GM21723 (cell line): ENCODE data around the gene NSMCE1.
A peak's percentile ranks its signal among the peaks of the same experiment; 100 is the strongest.

ENCODE experiments used
- ATAC-seq: cut with Tn5 transposase; IDR thresholded peaks from one replicate; pipeline ENCODE4 v1.9.1; 2021; ENCODE audit warnings: mild to moderate bottlenecking, moderate library complexity; ENCODE audit not compliant: unreplicated experiment

NSMCE1 gene

DNA sequence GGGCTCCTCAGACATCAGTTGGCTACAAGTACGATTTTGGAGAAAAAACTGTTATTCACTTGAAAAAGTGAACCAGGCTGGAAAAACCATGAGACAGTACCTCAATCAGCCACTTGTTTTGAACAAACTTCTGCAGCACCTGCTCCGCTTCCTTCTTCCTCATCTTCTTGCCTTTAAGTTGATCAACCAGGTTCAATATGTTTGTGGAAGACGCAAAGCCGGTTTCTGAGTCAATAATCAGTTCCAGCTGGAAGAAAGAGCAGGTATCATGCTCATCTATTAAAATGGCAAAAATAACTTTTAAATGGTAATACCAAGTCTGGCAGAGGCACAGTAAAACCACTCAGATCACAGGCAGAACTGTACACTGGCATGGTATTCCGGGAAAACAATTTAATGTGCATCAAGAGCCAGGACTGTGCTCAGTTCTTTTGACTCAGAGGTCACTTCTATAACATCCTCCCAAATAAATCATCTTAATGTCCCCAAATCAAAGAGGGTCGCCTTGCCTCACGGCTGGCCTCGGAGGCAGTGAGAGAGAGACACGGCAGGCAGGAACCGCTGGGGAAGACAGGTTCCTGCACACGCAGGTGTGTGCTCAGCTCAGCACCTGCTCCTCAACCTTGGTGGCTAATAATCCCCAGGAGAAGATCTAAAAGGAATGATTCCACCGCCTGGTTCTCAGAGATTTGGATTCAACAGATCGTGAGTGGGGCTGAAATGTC lies 35.5 kb downstream of the NSMCE1 start:
- no peak for ATAC-seq

DNA sequence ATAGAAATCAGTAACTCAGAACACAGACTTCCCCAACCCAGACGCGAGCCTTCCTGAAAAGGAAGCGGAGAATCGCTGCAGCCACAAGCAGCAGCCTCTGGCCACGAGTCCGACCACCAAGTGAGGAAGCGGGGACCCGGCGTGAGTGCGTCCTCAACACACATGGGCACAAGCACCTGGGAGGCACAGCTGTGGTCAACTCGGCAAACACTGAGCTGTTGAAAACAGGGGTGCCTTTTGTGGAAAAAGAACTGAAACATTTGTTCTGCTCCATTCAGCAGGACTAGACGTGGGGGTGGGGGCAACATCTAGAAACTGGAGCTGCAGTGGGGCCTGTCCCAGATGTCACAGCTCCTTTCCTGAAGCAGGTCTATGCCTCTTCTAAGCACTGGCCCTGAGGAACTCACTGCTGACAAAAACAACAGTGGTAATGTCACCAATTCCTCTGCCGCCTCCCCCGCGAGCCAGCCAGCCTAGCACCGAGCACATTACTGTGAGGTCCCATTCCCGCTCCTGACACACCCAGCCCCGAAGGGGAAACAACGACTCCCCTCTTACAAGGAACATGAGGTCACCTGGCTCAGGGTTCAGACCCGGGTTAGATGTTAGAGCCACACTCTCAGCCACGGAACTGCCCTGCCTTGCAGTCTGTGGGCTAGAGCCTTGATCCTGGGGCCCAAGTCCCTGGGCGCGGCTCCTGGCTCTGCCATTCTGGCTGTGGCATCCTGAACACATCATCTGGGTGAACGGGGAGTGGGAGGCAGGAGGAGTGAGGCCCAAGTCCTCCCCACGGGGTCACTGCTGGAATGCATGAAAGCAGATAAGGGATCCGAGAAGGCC lies 36.3 kb downstream of the NSMCE1 start:
- peak; percentile 47 for ATAC-seq

DNA sequence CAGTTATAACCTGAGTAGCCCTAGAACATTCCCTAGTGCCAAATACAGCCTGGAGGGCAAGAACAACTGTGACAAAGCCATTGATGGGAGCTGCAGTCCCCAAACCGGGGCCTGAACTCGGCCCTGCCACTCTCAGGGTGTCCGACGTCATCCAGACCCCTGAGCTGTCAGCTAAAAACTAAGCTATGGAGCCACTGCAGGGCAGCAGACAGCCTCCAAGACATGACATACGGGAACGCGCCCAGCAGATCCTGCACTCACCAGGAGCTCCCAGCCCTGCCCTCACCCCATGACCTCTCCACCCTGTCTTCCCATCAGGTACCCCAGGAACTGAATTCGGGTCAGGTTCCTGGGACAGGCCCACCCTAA lies 36.9 kb downstream of the NSMCE1 start:
- ATAC-seq, result no peak

DNA sequence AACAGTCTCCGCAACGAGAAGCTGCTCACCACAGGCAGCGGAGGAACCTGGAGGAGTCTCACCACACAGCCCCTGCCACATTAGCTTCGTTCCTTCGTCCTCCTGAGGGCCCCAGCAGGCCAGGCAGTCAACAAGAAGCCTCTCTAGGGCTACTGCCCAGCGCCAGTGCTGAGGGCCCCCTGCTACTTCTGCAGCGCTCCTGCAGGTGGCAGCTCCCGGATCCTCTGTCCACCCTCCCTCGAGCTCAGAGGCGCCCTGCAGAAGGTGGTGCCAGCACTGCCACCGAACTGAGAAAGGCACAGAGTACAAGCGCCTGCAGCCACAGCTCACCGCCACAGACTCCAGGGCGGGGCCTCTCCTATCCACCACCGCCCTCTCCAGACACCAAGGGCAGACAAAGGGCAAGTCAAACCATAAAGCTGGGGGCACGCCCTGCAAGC lies 38.0 kb downstream of the NSMCE1 start:
- no peak for ATAC-seq

DNA sequence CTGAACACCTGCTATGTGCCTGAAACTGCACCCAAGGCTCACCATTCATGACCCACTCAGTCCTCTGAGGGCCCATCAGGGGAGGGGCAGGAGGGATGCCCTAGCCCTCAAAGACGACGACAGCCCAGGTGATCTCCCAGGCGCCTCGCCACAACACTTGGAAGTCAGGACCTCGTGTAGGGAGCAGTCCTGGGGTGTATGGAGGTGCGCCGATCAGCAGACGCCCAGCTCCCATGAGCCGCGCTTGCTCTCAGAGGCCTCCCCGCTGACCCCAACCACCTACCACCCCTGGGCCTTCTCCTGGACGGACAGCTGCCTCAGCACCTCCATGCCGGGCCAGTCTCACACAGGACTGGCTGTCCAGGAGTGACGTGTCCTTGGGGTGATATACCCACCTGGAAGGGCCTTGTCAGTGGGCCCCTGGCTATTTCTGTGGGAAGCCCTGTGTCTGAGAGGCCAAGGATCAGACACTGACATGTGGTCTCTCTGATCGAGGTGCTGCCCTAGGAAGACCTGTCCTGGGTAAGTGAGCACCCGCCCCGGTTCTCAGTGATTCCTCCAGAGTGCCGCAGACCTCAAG lies 38.6 kb downstream of the NSMCE1 start:
- no peak for ATAC-seq

DNA sequence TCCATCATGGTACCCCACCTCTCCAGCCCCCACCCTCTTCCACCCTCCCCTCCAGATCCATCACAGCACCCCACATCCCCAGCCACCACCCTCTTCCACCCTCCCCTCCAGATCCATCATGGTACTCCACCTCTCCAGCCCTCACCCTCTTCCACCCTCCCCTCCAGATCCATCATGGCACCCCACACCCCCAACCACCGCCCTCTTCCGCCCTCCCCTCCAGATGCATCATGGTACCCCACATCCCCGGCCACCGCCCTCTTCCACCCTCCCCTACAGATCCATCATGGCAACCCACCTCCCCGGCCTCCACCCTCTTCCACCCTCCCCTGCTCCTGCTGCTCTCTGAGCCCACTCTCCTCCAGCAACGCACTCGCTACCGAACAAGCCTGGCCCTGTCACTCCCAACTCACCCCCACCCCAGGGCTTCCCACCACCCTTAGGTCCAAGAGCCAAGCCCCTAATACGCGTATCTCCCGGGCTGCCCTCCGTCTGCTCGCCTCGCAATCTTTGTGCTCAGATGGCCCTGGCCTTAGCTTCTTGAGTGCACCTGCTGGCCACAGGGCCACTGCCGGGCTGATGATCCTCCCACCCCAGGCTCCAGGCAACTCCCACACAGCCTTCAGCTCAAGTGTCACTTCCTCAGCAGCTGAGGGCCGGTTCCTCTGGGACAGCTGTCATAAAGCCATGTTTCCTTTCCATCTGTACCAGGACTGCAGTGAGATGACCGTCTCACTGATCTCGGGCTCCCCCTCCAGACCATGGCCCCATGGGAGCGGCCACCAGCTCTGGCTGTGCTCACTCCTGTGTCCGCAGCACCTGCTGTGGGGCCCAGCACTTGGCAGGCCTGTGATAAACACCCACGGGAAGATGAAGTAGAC lies 39.7 kb downstream of the NSMCE1 start:
- ATAC-seq, result no peak

DNA sequence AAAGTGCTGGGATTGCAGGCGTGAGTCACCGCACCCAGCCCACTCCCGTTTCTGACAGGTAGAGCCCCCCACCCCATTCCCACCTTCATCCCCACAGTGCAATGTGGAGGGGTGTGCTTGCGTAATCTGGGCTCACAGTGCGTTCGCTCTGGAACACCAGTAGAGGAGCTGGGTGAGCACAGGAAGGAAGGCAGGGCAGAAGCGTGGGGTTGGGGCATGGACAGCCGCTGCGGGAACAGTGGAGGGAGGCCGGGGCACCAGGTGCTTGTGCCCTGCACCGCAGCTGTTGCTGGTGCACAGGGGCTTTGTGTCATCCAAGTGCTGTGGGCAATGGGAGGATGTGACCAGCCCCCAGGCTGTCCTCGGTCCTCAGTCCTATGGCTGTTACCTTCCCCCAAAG lies 40.5 kb downstream of the NSMCE1 start:
- no peak for ATAC-seq

DNA sequence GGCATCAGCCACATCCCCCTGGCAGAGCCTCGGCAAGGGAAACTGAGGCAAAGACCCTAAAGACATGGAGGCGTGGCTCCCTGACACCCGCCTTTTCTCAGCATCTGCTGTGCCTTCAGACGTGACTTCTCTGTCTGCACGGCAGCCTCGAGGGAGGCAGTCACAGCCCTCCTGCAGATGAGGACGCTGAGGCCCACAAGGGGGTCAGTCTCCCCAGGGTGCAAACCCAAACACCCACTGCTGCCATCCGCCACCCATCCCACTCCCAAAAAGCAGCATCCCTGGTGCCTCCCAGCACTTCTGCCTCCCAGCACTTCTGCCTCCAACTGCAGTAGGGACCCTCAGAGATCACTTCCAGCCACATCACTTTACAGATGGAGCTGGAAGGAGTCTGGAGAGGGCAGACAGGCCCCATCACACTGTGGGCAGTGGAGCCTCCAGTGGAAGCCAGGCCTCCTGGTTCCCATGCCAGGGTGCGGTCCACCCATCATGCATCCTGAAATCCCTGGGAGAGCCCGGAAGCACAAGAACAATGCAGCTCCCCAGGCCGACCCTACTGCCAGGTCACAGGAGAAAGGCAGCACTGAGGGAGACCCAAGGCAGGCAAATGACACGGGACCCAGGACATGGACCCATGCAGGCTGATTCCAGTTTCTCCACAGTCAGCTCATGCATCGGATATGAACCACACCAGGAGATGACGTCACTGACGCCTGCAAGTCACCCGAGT lies 41.4 kb downstream of the NSMCE1 start:
- no peak for ATAC-seq

DNA sequence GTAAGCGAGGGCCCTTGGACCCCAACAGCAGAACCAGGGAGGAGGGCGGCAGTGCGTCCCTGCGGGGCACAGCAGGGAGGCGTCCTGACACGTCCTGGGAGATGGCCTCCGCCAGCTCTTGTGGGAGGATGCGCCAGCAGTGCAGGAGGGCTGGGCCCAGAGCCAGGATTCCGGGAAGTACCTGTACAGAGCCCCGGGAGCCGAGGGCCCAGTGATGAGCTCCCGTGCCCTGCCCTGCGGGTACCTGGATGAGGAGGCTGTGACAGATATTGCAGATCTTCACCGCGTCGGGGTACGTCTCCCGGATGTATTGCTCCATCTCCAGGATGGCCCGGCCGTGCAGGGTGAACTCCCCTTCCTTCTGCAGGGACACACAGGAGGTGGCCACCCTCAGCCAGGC lies 42.1 kb downstream of the NSMCE1 start:
- no peak for ATAC-seq

DNA sequence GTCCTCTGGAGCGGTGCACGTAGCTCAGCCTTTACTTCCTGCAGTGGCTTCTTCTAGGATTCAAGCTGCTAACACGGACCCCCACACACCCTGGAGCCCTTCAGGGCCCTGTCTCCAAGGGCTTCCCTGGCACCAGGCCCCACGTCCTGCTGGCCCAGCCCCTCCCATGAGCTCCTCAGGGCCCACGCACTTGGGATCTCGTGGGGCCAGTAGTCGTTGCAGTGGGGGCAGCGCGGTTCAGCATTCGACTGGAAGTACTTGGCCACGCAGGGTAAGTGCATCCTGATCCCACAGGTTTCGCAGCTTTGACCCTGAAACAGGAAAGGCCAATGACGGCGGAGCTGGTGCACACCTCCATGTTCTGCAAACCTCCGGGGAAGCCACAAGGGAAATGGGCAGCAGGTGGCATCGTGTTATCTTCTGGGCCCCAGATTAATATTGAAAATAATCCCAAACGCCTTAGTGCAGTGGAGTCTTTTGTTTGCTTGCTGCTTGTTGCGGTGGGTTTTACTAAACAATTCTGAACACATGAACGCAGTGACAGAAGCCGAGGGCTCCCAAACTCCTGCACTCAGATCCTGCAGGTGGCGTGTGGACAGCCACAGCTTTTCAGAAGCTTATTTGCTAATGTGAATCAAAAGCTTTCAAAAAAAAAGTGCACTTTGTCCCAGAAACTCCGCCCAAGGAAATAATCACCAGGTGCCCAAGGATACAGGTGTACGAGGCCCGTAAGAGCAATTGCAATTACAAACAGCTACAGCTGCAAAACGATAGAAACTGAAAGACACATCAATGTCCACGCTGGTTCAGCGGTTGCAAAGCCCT lies 42.8 kb downstream of the NSMCE1 start:
- no peak for ATAC-seq

DNA sequence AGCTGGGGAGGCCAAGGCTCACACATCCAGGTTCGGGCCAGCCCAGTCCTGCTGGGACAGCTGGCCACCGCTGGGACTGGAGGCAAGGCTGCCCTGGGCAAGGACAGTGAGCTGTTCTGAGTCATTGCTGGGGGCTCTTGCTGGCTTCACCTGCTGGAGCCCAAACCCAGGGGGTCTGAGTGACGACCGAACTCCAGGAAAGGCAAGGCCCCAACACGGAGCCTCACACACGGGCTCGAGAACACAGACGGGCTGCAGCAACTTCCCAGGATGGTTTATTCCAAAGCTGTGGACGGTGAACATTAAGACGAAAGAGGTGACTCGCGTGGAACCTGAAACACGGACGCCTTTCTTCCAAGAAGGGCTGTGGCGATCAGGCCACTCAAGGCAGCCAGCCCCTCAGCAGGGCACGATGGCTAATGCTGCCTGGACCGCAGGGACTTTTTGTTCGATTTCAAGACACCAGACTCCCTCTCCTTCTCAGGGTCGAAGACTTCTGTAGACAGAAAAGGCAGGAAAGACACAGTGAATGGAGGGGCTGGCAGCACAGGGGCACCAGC lies 43.8 kb downstream of the NSMCE1 start:
- no peak for ATAC-seq

DNA sequence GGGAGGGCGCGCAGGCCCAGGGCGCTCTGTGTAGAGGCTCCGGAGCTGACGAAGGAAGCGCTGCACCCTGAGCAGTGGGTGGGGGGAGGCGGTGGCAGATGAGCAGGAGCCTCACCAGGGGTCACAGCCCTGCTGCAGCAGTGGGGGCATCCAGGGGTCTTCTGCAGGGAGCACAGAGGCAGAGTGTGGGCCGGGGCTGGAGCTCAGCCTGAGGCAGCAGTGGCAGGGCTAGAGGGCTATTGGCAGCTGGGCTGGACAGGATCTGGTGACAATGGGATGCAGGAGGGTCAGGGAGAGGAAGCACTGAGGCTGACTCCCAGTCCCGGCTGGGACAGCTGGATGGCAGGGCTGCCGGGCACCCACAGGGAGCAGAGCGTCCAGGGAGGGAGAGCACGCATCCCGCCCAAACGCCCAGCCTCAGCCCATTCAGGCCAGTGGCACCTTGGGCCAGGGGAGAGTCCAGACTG lies 44.3 kb downstream of the NSMCE1 start:
- ATAC-seq, result no peak

DNA sequence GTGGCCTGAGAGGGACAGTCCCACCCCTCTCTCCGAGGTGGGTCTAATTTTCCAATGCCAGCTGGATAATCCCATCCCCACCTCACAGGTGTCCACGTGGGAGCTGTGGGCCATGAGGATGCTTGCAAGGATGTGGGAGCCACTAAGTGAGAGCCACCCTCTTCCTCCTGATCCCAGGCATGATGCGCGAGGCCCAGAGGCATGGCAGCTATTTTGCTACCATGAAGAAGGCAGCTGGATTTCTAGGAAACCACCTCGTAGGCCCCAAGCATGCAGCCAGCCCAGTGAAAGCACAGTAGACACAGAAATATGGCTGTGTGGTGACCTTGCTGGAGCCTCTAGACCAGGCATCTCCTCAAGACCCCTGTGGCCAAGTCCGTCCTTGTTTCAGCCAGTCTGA lies 44.9 kb downstream of the NSMCE1 start:
- ATAC-seq, result no peak

DNA sequence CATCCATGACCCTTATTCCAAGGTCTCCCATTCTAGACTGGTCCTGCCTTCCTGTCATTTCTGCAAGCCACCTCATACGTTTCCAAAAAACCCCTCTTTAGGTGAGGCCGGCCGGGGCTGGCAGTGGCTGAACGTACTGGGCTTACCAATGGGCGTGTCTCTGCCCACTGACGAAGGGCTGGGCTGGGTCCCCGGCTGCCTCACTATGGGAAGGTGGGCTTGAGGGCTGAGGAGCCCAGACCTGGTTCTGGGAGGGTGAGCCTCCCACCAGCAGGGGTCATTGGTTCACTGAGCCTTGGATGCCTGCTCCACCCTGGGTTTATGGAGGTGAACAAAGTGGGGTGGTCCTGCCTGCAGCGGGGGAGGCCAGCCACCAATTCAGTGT lies 45.4 kb downstream of the NSMCE1 start:
- ATAC-seq, result no peak

DNA sequence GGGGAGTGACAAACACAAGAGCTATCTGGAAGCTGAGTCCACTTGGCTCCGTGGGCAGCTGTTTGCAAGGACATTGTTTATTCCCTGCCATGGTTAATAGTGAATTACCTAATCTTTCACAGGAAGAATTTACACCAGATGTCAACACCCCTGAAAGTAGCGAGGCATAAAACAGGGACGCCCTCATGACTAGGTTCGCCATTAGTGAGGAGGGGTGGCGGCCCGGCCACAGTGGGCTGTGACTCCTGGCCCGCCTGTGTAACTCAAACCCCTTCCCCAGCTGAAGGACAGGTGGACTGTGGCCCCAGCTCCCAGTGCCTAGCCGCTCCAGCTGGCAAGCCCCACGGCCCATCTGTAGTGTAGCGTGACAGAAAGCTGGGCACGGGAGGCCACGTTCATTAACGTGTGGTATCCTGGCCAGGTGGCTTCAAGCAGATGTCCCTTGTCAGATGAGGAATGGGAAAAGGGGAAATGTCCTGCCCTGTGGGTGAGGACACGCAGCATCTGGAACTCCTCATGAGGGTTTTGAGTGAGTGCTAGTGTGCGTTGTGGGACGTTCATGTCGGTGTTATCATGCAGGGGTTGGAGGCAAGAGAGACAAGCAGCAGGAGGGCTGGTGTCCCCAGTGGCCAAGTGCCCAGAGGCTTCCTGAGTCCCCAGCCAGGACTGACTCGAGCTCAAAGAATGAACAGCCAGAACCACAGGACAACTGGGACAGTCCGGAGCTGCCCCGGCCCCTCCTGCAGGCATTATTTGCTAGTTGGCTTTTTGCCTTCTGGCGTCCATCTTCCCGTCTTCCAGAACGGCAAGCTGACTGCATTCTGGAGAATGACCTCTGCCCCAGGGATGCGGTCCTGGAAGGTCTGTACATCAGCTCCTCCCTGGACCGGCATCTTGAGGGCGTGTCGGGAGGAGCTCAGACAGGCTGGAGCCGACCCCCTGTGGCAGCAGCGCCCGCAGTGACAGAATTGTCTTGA lies 46.0 kb downstream of the NSMCE1 start:
- no peak for ATAC-seq

DNA sequence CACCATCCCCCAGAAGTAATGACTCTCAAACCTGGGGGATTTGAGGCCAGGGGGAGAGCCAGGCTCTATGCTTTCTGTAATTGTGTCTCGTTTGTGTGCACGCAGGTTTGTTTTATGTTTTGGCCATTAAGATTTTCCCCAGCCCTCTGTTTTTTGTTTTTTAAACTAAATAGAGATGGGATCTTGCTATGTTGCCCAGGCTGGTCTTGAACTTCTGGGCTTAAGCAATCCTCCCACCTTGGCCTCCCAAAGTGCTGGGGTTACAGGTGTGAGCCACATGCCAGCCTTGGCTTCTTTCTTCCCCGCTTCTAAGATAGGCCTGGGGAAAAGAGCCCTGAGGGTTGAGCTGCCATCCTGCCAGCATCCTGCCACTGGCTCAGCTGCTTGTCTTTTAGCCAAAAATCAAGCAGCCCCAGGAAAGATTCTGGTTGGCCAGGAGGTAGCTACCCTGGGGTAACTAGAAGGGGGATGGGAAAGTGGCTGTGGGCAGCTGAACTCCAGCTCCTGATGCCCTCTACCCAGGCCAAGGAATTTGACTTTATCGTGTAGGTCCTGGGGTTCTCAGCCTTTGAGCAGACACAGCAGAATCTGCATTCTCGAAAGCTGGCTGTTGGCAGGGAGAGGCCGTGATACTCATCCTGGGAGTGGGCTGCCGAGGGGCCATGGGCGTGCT lies 46.9 kb downstream of the NSMCE1 start:
- ATAC-seq, result no peak

DNA sequence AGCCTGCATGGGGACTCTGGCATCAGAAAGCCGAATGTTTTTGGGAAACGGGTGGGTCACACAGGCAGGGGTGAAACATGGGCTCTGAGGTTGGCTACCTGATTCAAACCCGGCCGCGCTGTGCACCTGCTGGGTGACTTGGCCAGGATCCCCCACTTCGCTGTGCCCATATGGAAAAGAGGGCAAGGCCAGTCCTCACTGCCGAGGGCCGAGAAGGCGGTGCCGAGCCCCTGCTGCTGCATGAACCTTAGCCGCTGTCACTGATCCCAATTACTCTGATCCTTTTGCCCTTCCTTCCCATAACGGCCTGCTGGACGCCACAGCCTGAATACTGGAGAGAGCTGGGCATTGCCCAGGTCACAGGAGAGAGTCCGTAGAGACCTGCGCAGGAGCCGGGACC lies 47.6 kb downstream of the NSMCE1 start:
- no peak for ATAC-seq
